ENCODE measurements around the gene IGLON5.

Gene IGLON5

DNA sequence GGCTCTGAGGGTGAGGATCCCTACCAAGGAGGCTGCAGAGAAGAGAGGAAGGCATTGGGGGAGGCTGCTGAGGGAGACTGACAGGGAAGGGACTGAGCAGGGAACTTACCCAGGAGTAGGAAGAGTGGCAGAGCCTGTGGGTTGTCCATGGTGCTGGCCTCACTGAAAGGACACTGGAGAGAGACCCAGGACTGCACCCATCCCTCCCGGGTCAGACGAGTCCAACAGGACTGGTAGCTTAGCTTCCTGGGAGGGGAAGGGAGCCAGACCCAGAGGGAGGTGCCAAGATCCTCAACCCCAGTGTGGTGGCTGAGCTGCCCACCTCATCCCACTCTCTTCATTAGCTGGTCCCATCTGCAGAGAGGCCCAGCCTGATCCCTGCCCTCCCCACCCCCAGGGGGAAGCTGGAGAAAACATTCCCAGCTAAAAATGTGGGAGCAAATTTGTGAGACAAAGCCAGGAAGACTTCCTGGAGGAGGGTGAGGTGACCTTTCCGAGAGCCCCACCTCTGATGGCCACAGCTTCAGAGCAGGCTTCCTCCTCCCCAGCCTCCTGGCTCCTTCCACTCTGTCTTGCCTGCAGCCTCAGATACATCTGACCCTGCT lies 30.6 kb downstream of the IGLON5 start, which contains the start of gene VSIG10L:
Gene VSIG10L, minus strand, starts transcription at position 164 of the 605 bp plus-strand sequence. Its CDS starts 15 bp downstream, at position 149.
- Mint-ChIP-seq H3K4me1 (peaks cover 58% of the 10 kb centered on the region), H3K27me3 (no peaks in the 10 kb centered on the region), H3K36me3 (peaks cover 6% of the 10 kb centered on the region), H3K27ac (peak within 1 kb of the TSS; percentile 50), H3K9me3 (no peaks in the 10 kb centered on the region), H3K4me3 (peak within 1 kb of the TSS; percentile 70)
- ATAC-seq: no peak

DNA sequence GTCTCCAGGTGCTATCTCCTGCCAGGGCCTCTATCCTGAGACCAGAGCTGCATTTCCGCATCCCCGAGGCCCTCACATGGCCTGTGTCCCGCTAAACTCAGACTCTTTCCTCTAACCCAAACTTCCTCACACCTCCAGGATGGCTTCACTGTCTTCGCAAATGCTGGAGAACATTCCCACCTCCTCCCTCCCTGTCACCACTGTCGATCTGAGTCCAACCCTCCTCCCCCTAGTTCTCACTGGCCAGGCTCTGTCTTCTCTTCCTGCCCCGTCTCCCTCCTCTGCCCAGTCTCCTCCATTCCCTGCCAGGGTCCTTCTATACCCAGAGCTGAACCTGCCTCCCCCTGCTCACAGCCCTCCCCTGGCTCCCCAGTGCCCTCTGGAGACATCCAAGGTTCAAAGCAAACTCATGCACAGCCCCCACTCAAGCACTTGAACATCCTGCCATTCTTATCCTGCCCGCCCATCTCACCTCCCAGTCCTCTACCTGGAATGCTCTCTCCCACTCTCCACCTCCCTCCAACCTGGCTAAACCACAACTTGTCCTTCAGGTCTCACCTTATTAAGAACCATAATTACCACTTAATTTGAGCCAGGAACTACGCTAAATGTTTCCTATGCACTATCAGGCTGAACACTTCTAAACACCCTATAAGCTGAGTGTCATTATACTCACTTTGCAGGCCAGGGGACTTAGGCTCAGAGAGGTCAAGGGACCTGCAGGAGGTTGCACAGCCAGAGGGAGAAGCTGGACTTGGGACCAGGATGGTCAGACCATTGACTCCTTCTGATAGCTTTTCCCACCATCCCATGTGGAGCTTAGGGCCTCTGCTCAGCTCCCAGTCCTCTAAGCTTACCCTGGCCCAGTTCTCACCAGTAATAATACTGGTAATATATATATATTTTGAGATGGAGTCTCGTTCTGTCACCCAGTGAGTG lies 31.5 kb downstream of the IGLON5 start:
- no peak for ATAC-seq
- Mint-ChIP-seq H3K36me3 (peaks cover 11% of the 10 kb centered on the region), H3K4me1 (peaks cover 58% of the 10 kb centered on the region), H3K9me3 (no peaks in the 10 kb centered on the region), H3K27me3 (no peaks in the 10 kb centered on the region), H3K4me3 (no peak overlapping the region), H3K27ac (peak overlapping the region; percentile 50)

DNA sequence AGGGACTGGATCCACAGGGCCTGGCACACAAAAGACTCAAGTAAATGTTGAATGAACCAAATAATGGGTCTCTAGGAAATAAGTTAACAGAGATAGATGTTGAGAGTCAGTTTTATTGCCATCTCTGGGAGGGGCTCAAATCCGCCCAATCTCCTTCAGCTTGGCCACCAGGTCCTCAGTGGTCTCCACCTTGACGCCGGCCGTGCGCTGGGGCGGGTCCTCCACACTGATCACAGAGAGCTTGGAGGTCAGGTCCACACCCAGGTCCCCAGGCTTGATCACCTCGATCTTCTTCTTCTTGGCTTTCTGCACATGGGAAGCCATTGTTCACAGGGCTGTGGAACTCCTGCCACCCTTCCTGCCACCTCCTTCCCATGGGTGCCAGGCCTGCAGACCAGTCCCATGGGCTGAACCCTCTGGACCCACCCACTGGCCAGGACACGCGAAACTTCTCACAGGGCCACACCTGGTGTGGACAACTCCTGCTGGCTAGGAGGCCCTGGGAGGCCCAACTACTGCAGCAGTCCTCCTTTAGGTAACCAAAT lies 33.7 kb downstream of the IGLON5 start:
- H3K36me3 Mint-ChIP-seq: peaks cover 20% of the 10 kb centered on the region
- H3K27ac Mint-ChIP-seq: peak overlapping the region; percentile 82
- ATAC-seq: no peak
- peak overlapping the region; percentile 59 for H3K4me3 Mint-ChIP-seq
- H3K9me3 Mint-ChIP-seq: no peaks in the 10 kb centered on the region
- no peaks in the 10 kb centered on the region for H3K27me3 Mint-ChIP-seq
- peaks cover 45% of the 10 kb centered on the region for H3K4me1 Mint-ChIP-seq

- Mint-ChIP-seq H3K4me1 (peaks cover 35% of the 10 kb centered on the region), H3K27me3 (no peaks in the 10 kb centered on the region), H3K9me3 (no peaks in the 10 kb centered on the region), H3K27ac (no peak overlapping the region), H3K4me3 (no peak overlapping the region), H3K36me3 (peaks cover 34% of the 10 kb centered on the region)
- no peak for ATAC-seq
Observed at GRCh38 chr19:51346742-51347141, 35.3 kb downstream of the IGLON5 start.

DNA sequence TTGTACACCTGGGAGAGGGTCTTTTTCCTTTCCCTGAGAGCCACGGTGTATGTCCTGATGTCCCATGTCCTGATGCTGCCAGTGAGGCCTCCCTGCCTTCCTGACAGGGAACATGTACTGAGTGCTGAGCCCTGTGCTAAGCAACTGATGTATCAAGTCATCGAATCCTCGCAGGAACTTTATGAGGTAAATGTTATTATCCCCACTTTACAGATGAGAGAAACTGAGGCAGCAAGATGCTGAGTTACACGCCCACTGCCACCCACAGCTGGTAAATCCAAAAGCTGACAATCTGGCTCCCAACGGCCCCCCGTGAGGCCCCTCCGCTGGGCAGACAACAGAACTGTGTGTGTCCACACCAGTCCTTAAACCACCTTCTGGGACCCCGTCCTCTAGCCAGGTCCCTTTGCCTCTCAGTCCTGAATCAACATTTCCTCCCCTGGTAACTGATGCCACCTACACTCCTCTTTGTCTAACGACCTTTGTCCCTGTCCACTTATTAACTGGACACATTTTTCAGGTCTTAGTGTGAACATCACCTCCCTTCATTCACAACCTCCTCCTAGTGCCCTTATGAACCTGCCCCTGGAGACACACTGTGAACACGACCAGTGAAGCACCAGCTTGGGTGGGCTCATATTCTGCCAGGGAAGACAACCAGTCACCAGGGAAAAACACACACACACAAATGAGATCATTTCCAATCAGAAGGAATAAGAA lies 35.9 kb downstream of the IGLON5 start:
- Mint-ChIP-seq H3K27me3 (no peaks in the 10 kb centered on the region), H3K27ac (no peak overlapping the region), H3K4me3 (no peak overlapping the region), H3K9me3 (no peaks in the 10 kb centered on the region), H3K4me1 (peaks cover 29% of the 10 kb centered on the region), H3K36me3 (peaks cover 40% of the 10 kb centered on the region)
- ATAC-seq: no peak

GRCh38 chr19:51351266-51351990 lies 40.0 kb downstream of the IGLON5 start:
- H3K27me3 Mint-ChIP-seq: no peaks in the 10 kb centered on the region
- H3K4me1 Mint-ChIP-seq: no peaks in the 10 kb centered on the region
- peak overlapping the region; percentile 9 for H3K27ac Mint-ChIP-seq
- no peak overlapping the region for H3K4me3 Mint-ChIP-seq
- peaks cover 54% of the 10 kb centered on the region for H3K36me3 Mint-ChIP-seq
- H3K9me3 Mint-ChIP-seq: no peaks in the 10 kb centered on the region
- ATAC-seq: no peak

- ATAC-seq: no peak
- Mint-ChIP-seq H3K9me3 (no peaks in the 10 kb centered on the region), H3K4me1 (no peaks in the 10 kb centered on the region), H3K27me3 (no peaks in the 10 kb centered on the region), H3K27ac (peak overlapping the region; percentile 9), H3K4me3 (no peak overlapping the region), H3K36me3 (peaks cover 53% of the 10 kb centered on the region)
Observed at GRCh38 chr19:51352783-51353360, 41.4 kb downstream of the IGLON5 start.

DNA sequence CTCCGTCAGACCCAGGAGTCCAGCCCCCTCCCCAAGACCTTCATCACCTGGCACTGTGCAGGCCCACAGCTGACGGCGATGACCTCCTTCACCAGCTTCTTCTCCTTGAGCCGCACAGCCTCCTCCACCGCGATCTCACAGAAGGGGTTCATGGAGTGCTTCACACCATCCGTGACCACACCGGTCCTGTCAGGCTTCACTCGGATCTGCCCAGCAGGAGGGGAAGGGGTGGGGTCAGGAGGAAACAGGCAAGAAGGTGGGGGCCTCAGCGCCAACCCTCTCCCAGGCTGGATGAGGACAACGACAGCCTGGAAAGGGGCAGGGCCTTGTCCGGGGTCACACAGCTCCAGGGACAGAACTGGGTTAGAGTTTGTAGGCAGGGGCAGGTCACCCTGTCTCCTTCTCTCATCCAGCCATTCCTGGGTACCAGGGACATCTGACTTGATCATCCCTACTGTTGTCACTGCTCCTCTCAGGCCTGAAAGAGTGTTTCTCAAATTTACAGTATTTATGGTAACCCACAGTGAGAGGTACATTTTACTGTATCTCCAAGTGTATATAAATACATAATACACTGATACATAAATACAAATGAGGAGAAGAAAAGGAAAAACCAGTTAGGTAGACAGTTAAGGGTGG lies 42.8 kb downstream of the IGLON5 start:
- Mint-ChIP-seq H3K9me3 (no peaks in the 10 kb centered on the region), H3K4me3 (no peak overlapping the region), H3K4me1 (no peaks in the 10 kb centered on the region), H3K27ac (peak overlapping the region; percentile 24), H3K36me3 (peaks cover 54% of the 10 kb centered on the region), H3K27me3 (no peaks in the 10 kb centered on the region)
- no peak for ATAC-seq

- H3K9me3 Mint-ChIP-seq: no peaks in the 10 kb centered on the region
- no peak overlapping the region for H3K4me3 Mint-ChIP-seq
- H3K27me3 Mint-ChIP-seq: no peaks in the 10 kb centered on the region
- no peak for ATAC-seq
- H3K36me3 Mint-ChIP-seq: peaks cover 51% of the 10 kb centered on the region
- H3K4me1 Mint-ChIP-seq: no peaks in the 10 kb centered on the region
- H3K27ac Mint-ChIP-seq: no peak overlapping the region
Observed at GRCh38 chr19:51354742-51355148, 43.3 kb downstream of the IGLON5 start.

- Mint-ChIP-seq H3K36me3 (peaks cover 37% of the 10 kb centered on the region), H3K4me3 (no peak overlapping the region), H3K9me3 (no peaks in the 10 kb centered on the region), H3K4me1 (peaks cover 7% of the 10 kb centered on the region), H3K27me3 (no peaks in the 10 kb centered on the region), H3K27ac (no peak overlapping the region)
- ATAC-seq: no peak
Observed at GRCh38 chr19:51356159-51356801, 44.8 kb downstream of the IGLON5 start.

DNA sequence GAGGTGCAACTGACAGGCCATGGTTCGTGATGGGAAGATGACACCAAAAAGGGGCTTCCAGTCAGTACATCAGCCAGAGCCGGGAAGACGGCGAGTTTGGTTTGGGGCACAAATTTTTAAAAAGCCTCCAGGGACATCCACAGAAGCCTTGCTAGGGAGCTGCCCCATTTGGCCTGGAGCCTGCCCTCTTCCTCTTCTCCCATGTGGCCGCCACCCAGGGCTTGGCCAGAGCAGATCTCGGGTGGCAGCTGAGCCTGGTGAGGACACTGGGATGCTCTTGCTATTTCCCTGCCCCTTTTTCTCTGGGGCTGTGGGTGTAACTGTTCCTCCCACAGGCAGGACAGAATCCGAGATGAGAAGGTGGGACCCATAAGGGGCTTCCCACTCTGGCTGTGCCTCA lies 46.5 kb downstream of the IGLON5 start:
- no peak for ATAC-seq
- Mint-ChIP-seq H3K27ac (no peak overlapping the region), H3K27me3 (no peaks in the 10 kb centered on the region), H3K9me3 (no peaks in the 10 kb centered on the region), H3K4me1 (peaks cover 13% of the 10 kb centered on the region), H3K36me3 (peaks cover 22% of the 10 kb centered on the region), H3K4me3 (no peak overlapping the region)

GRCh38 chr19:51359294-51359693 lies 47.9 kb downstream of the IGLON5 start:
- no peak for ATAC-seq
- peaks cover 17% of the 10 kb centered on the region for H3K36me3 Mint-ChIP-seq
- H3K4me1 Mint-ChIP-seq: peaks cover 27% of the 10 kb centered on the region
- no peaks in the 10 kb centered on the region for H3K27me3 Mint-ChIP-seq
- no peaks in the 10 kb centered on the region for H3K9me3 Mint-ChIP-seq
- no peak overlapping the region for H3K4me3 Mint-ChIP-seq
- no peak overlapping the region for H3K27ac Mint-ChIP-seq

- no peak for ATAC-seq
- Mint-ChIP-seq H3K36me3 (peaks cover 15% of the 10 kb centered on the region), H3K9me3 (no peaks in the 10 kb centered on the region), H3K27me3 (no peaks in the 10 kb centered on the region), H3K4me1 (peaks cover 39% of the 10 kb centered on the region), H3K4me3 (no peak overlapping the region), H3K27ac (no peak overlapping the region)
Observed at GRCh38 chr19:51361239-51361638, 49.8 kb downstream of the IGLON5 start.

Data from stimulated activated memory B cell treated with anti-CD40 and anti-IgM and Interleukin-4, amounts not matched to agents 10 μg/mL and 1 μg/mL and 100 μg/mL, for 72 hours (primary cell).